ENCODE results near the gene TRMT2B.
"Not testable (repeated sequence)": the region's sequence is repeated elsewhere in the genome, so short reads cannot be mapped to it uniquely, and the experiment has no call there.

TRMT2B gene

DNA sequence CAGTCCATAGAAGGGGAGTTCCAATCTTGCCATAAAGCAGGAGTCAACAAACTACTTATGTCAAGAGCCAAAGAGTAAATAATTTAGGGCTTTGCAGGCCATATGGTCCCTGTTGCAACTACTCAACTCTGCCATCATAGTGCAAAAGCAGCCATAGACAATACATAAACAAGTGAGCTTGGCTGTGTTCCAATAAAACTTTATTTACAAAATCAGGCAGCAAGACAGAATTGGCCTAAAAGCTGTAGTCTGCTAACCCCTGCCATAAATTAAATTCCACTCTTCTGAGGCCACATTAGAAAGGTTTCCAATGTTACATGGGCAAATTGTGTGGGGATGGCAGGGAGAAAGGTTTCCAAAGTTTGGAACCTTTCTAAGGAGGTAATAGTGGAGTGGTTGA, 14.7 kb downstream of the TRMT2B start:
- DNase-seq (ENCODE audit: extremely low read depth, low read depth) = no peak
- TF ChIP-seq, protein P1, sequence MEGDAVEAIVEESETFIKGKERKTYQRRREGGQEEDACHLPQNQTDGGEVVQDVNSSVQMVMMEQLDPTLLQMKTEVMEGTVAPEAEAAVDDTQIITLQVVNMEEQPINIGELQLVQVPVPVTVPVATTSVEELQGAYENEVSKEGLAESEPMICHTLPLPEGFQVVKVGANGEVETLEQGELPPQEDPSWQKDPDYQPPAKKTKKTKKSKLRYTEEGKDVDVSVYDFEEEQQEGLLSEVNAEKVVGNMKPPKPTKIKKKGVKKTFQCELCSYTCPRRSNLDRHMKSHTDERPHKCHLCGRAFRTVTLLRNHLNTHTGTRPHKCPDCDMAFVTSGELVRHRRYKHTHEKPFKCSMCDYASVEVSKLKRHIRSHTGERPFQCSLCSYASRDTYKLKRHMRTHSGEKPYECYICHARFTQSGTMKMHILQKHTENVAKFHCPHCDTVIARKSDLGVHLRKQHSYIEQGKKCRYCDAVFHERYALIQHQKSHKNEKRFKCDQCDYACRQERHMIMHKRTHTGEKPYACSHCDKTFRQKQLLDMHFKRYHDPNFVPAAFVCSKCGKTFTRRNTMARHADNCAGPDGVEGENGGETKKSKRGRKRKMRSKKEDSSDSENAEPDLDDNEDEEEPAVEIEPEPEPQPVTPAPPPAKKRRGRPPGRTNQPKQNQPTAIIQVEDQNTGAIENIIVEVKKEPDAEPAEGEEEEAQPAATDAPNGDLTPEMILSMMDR (IDR thresholded peaks at IDR 0.05; ENCODE audit: low read depth, low read length) = no peak

DNA sequence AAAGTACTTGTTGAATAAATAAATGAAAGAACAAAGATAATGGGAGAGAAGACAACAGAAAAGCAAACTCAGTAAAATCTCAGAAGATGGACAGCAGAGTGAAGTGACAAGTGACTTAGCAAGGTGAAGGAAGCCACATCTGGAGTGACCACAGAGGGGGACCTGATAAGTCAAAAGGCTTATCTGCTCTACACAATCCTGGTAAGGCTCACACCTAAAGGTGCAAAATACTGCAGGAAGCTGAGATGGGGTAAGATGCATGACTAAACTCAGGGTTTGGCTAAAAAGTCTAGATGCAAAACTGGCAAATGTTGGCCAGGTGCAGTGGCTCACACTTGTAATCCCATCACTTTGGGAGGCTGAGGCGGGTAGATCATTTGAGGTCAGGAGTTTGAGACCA, 22.2 kb downstream of the TRMT2B start:
- TF ChIP-seq, protein P1 (IDR thresholded peaks at IDR 0.05; ENCODE audit: low read depth, low read length) = no peak
- no peak for DNase-seq (ENCODE audit: extremely low read depth, low read depth)

DNA sequence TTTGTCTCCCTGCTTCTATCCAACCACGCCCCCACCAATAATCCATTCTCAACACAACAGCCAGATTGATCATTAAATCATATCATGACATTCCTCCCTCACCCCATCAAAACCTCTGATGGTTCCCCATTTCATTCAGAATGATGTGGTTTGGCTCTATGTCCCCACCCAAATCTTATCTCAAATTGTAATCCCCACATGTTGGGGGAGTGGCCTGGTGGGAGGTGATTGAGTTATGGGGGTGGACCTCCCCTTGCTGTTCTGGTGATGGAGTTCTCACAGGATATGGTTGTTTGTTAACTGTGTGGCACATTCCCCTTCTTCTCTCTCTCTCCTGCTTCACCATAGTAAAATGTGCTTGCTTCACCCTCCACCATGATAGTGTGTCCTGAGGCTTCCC, 23.3 kb downstream of the TRMT2B start:
- TF ChIP-seq, protein P1 (IDR thresholded peaks at IDR 0.05; ENCODE audit: low read depth, low read length) = no peak
- no peak for DNase-seq (ENCODE audit: extremely low read depth, low read depth)

DNA sequence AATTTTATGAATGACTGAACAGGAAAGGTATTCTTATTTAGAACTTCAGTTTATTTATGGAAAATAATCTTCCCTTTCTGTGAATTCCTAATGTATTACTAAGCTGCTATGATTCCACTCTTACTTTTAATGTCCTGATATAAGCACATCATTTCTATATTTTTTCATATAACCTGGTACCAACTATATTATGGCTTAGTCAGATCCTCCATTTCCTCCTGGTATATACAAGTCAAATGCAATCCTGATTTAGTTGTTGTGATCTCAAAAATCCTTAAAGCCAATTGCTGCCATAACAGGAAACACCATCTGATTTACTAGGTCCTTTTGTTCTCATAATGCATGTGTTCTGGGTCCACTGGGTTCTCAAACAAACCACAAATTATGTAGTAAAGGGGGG, 26.8 kb downstream of the TRMT2B start:
- DNase-seq (ENCODE audit: extremely low read depth, low read depth) = no peak
- TF ChIP-seq, protein P1 (IDR thresholded peaks at IDR 0.05; ENCODE audit: low read depth, low read length) = no peak

DNA sequence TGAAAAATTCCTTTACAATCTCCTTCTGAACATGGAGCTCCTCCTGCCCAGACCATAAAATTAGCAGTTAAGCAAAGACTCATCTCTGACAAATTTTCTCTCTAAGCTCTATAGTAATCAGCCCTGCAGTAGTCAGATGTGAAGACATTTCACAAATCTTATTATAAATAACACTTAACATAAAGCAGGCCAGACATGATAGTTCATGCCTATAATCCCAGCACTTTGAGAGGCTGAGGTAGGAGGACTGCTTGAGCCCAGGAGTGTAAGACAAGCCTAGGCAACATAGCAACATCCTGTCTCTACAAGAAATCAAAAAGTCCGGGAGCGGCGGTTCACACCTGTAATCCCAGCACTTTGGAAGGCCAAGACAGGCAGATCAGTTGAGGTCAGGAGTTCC, 29.9 kb downstream of the TRMT2B start:
- DNase-seq (ENCODE audit: extremely low read depth, low read depth) = no peak
- TF ChIP-seq, protein P1 (IDR thresholded peaks at IDR 0.05; ENCODE audit: low read depth, low read length) = no peak

DNA sequence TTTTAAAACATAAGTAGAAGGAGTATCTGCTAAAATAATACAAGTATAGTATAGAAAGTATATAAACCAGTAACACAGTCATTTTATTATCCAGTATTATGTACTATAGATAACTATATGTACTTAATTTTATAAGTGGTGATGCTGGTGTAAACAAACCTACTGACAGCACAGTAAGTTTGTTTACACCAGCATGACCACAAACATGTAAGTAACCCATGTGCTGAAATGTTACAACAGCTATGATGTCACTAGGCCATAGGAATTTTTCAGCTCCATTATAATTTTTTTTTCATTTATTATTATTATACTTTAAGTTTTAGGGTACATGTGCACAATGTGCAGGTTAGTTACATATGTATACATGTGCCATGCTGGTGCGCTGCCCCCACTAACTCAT, 39.9 kb downstream of the TRMT2B start:
- not testable (repeated sequence) for DNase-seq (ENCODE audit: extremely low read depth, low read depth)

DNA sequence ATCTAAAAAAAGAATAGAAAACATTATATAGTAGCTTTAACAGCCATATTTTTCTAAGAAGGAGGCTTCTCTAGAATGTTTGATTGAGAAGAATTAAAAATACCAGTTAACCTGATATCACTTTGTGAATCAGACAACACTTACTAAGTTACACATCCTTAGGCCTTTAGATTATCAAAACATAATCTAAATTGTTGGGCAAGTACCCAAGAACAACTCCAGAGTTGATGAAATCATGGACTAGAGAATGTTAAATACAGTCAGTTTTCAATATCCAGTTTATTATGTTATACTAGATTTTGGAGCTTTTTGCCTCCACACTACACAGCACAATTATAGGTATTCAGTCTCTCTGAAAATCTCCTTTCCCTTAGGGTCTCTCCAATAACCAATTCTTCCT, 42.8 kb downstream of the TRMT2B start:
- TF ChIP-seq, protein P1 (IDR thresholded peaks at IDR 0.05; ENCODE audit: low read depth, low read length) = no peak
- DNase-seq (ENCODE audit: extremely low read depth, low read depth) = no peak

DNA sequence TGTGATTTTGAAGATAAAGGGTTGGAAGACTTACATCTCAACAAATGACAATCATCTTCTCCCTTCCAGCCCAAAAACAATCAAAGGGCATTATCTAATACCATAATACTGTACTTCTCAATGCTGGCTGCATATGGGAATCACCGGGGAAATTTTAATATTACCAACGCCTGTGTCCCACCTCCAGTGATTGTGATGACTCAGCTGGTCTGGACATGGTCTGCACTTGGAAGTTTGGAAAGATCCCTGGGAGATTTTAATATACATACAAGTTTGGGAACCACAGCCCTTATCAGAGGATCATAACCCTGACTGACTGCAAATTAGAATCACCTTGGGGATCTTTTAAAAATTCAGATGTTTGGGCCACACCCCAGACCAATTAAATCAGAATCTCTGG, 52.5 kb downstream of the TRMT2B start:
- TF ChIP-seq, protein P1 (IDR thresholded peaks at IDR 0.05; ENCODE audit: low read depth, low read length) = no peak
- DNase-seq (ENCODE audit: extremely low read depth, low read depth) = no peak

All from AG09319 (cell line).